ENCODE measurements around the gene THAP9. TPM values are rescaled to one million over a fixed set of nuclear protein-coding genes. Genes with fewer than 3 reads are reported as not detected.
A peak's percentile ranks its signal among the peaks of the same experiment; 100 is the strongest.
"Not testable (repeated sequence)": the region's sequence is repeated elsewhere in the genome, so short reads cannot be mapped to it uniquely, and the experiment has no call there.

The THAP9 gene, protein sequence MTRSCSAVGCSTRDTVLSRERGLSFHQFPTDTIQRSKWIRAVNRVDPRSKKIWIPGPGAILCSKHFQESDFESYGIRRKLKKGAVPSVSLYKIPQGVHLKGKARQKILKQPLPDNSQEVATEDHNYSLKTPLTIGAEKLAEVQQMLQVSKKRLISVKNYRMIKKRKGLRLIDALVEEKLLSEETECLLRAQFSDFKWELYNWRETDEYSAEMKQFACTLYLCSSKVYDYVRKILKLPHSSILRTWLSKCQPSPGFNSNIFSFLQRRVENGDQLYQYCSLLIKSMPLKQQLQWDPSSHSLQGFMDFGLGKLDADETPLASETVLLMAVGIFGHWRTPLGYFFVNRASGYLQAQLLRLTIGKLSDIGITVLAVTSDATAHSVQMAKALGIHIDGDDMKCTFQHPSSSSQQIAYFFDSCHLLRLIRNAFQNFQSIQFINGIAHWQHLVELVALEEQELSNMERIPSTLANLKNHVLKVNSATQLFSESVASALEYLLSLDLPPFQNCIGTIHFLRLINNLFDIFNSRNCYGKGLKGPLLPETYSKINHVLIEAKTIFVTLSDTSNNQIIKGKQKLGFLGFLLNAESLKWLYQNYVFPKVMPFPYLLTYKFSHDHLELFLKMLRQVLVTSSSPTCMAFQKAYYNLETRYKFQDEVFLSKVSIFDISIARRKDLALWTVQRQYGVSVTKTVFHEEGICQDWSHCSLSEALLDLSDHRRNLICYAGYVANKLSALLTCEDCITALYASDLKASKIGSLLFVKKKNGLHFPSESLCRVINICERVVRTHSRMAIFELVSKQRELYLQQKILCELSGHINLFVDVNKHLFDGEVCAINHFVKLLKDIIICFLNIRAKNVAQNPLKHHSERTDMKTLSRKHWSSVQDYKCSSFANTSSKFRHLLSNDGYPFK
- 10 to 100 TPM in 1 of 4 donors, 1 to 10 TPM in 3; 1.8 to 10.2 (median 2.9) TPM for total RNA-seq

DNA sequence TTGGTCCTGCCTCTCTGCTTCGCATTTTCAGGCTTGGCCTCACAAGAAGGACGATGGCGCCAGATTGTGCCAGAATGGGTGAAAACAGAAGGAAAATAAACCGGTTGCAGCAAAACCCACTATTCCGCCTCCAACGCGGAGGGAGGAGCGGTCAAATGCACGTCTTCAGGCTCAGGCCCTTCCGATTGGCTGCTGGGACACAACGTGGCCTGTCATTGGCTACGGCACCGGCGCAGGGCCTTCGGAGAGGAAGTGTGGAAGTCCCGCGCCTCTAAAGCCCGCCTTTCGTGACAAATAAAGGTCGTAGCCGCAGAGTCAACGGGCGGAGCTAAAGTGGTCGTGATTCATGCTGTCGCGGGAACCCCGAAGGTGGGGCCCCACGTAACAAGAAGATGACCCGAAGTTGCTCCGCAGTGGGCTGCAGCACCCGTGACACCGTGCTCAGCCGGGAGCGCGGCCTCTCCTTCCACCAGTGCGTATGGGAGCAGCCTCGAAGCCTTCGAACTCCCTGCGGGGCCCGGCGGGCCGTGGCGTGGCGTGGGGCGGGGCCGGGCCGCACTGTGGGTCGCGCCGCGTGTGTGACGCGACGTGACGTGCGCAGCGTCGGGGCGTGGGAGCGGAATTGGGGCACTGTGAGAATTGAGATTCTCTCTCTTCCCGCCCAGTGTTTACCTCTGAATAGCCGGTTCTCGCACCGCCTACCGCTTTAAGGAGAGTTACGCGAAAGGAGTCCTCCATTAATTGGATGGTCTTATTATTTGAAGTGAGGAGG, at the start of gene THAP9:
TSS of gene THAP9 (plus strand) at position 325 of the 772 bp plus-strand sequence. CDS start at position 393, 68 bp downstream.
- peak; percentile 90 for DNase-seq (ENCODE audit: low spot score)
- peak; percentile 99 for ATAC-seq (ENCODE audit: low FRiP score)
- no peak for TF ChIP-seq CTCF (IDR thresholded peaks at IDR 0.05)

- DNase-seq (ENCODE audit: low spot score) (no peak), ATAC-seq (ENCODE audit: low FRiP score) (no peak)
- TF ChIP-seq CTCF (IDR thresholded peaks at IDR 0.05): no peak
Observed at GRCh38 chr4:82851318-82851717, 49.2 kb upstream of the THAP9 start.

DNA sequence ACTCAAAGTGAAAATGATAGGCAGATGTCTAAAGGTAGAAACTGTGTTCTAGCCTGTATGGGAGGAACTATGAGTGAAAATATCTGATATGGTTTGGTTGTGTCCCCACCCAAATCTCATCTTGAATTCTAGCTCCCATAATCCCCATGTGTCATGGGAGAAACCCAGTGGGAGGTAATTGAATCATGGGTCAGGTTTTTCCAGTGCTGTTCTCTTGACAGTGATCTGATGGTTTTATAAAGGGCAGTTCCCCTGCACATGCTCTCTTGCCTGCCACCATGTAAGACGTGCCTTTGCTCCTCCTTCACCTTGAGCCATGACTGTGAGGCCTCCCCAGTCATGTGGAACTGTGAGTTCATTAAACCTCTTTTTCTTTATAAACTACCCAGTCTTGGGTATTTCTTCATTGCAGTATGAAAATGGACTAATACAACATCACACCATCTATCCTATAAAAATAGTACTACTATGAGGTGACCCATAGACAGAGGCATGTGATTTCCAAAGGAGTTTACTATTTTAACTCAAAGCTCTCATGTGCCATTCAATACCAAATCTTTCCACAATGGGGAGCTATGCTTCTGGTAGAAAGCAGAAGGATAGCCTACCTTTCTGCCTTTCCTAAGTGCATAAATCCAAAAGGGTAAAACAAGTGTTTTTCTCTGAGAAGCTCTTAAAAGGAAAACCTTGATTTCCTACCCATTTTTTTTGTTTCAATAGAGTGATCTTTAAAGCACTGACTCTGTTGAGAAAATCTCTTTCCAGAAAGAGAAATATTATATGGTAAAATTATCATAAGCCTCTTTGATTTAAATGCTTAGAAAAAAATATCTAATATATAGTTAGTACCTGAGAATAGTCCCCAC, 48.4 kb upstream of the THAP9 start:
- ATAC-seq (ENCODE audit: low FRiP score) (no peak), DNase-seq (ENCODE audit: low spot score) (no peak)
- TF ChIP-seq CTCF (IDR thresholded peaks at IDR 0.05): no peak

- TF ChIP-seq CTCF (IDR thresholded peaks at IDR 0.05): no peak
- DNase-seq (ENCODE audit: low spot score) (no peak), ATAC-seq (ENCODE audit: low FRiP score) (no peak)
Observed at GRCh38 chr4:82852751-82853285, 47.7 kb upstream of the THAP9 start.

GRCh38 chr4:82860487-82860886, 40.0 kb upstream of the THAP9 start:
- ATAC-seq (ENCODE audit: low FRiP score); DNase-seq (ENCODE audit: low spot score): not testable (repeated sequence)

GRCh38 chr4:82861529-82861928, 39.0 kb upstream of the THAP9 start:
- no peak for DNase-seq (ENCODE audit: low spot score)
- no peak for TF ChIP-seq CTCF (IDR thresholded peaks at IDR 0.05)
- no peak for ATAC-seq (ENCODE audit: low FRiP score)
